Activated B cell treated with CpG ODN at 0.5 μM for 24 hours (primary cell): ENCODE data around the gene WDR43. TPM values are rescaled to one million over a fixed set of nuclear protein-coding genes. Genes with fewer than 3 reads are reported as not detected.

ENCODE experiments used
- ATAC-seq: fragments of 200-7000 bp; cut with Tn5 transposase; one replicate; pipeline ENCODE4 v1.10.0; 2021; ENCODE audit warnings: low read depth, mild to moderate bottlenecking, moderate library complexity
- CTCF ChIA-PET: fragments of 350-600 bp; sonication (Branson Sonifier 250); formaldehyde crosslinking; loops from one replicate; lab custom pipeline; 2021; ENCODE audit warnings: antibody characterized with exemption; lab: Charles Lee
- POLR2A ChIA-PET: fragments of 350-600 bp; sonication (Branson Sonifier 250); formaldehyde crosslinking; loops from one replicate; lab custom pipeline; 2021; ENCODE audit warnings: antibody characterized with exemption; lab: Charles Lee
- DNase-seq: peaks from one replicate; pipeline ENCODE4 v3.0.0; 2022
- H3K27ac Mint-ChIP-seq: one replicate; pipeline ENCODE4 v1.8.0; 2020; ENCODE audit warnings: mixed read lengths
- H3K27me3 Mint-ChIP-seq: one replicate; pipeline ENCODE4 v1.8.0; 2021; ENCODE audit warnings: mixed read lengths
- H3K36me3 Mint-ChIP-seq: one replicate; pipeline ENCODE4 v1.8.0; 2021; ENCODE audit warnings: low read depth, mixed read lengths
- H3K4me1 Mint-ChIP-seq: one replicate; pipeline ENCODE4 v1.8.0; 2021; ENCODE audit warnings: mixed read lengths
- H3K4me3 Mint-ChIP-seq: one replicate; pipeline ENCODE4 v1.8.0; 2020; ENCODE audit warnings: mild to moderate bottlenecking, mixed read lengths
- H3K9me3 Mint-ChIP-seq: one replicate; pipeline ENCODE4 v1.8.0; 2020; ENCODE audit warnings: mixed read lengths
- CTCF ChIP-seq: fragments of 200-600 bp; IDR thresholded peaks from one replicate; pipeline ENCODE4 v1.8.0; 2022; ENCODE audit warnings: antibody characterized with exemption, mild to moderate bottlenecking
- intact Hi-C: fragments of 100-400 bp; cut with micrococcal nuclease; formaldehyde crosslinking; loops from one replicate; pipeline ENCODE4 v1.15.1; 2024
- total RNA-seq: library from RNA; stranded (reverse); gene quantifications from 2 replicates; pipeline ENCODE4 v1.2.3, GENCODE V29; 2022

The WDR43 gene
- total RNA-seq, 1 donor from 2014 or later = 98.8 TPM

- DNase-seq = no peak
- Mint-ChIP-seq H3K27ac (no peak overlapping the region), H3K9me3 (no peaks in the 10 kb centered on the region), H3K4me3 (no peak overlapping the region), H3K27me3 (no peaks in the 10 kb centered on the region), H3K4me1 (no peaks in the 10 kb centered on the region), H3K36me3 (no peaks in the 10 kb centered on the region)
- intact Hi-C loops = no loop called here
- CTCF ChIA-PET = no interaction called here
- ATAC-seq = no peak
- POLR2A ChIA-PET = no interaction called here
- TF ChIP-seq CTCF = no peak
These were observed 97.0 kb downstream of the WDR43 start for GRCh38 chr2:28991460-28991859.

- no peaks in the 10 kb centered on the region for H3K4me1 Mint-ChIP-seq
- H3K36me3 Mint-ChIP-seq = no peaks in the 10 kb centered on the region
- ChIA-PET CTCF (no interaction called here), POLR2A (no interaction called here)
- H3K4me3 Mint-ChIP-seq = no peak overlapping the region
- H3K27me3 Mint-ChIP-seq = no peaks in the 10 kb centered on the region
- TF ChIP-seq CTCF = no peak
- no peaks in the 10 kb centered on the region for H3K9me3 Mint-ChIP-seq
- DNase-seq (no peak), ATAC-seq (no peak)
- no peak overlapping the region for H3K27ac Mint-ChIP-seq
- intact Hi-C loops = no loop called here
These were observed 98.9 kb downstream of the WDR43 start for GRCh38 chr2:28993206-28993960.

- ChIA-PET CTCF (no interaction called here), POLR2A (no interaction called here)
- Mint-ChIP-seq H3K9me3 (no peaks in the 10 kb centered on the region), H3K4me1 (no peaks in the 10 kb centered on the region), H3K4me3 (no peak overlapping the region), H3K36me3 (no peaks in the 10 kb centered on the region), H3K27ac (no peak overlapping the region), H3K27me3 (no peaks in the 10 kb centered on the region)
- no peak for ATAC-seq
- intact Hi-C loops = no loop called here
- no peak for DNase-seq
- no peak for TF ChIP-seq CTCF
These were observed 99.6 kb downstream of the WDR43 start for GRCh38 chr2:28994074-28994473.

DNA sequence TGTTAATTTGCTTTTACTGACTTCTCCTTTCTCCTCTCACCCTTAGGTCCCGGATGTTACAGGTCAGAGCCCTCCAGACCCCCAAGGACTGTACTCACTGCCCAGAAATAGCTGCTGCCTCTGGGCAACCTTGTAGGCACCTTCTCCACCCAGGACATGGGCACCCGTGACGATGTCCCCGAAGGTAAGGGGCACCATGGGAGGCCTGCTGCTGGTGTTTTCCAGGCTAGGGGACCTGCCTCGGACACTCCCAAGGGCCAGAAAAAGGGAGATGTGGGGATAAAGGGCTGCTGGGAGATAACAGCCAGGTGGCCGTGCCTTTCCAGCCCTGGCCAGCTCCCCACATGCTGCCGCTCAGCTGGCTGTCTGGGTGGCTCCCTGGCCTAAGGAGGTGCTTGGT, 100.2 kb downstream of the WDR43 start:
- Mint-ChIP-seq H3K9me3 (no peaks in the 10 kb centered on the region), H3K4me3 (no peak overlapping the region), H3K36me3 (no peaks in the 10 kb centered on the region), H3K27me3 (no peaks in the 10 kb centered on the region), H3K4me1 (no peaks in the 10 kb centered on the region), H3K27ac (no peak overlapping the region)
- no peak for ATAC-seq
- POLR2A ChIA-PET = no interaction called here
- no peak for DNase-seq
- CTCF ChIA-PET = no interaction called here
- no peak for TF ChIP-seq CTCF
- intact Hi-C loops = no loop called here

- ATAC-seq = no peak
These were observed 101.6 kb downstream of the WDR43 start for GRCh38 chr2:28995765-28996750.

More at GRCh38 chr2:28995765-28996750, 101.6 kb downstream of the WDR43 start:
- no peaks in the 10 kb centered on the region for H3K9me3 Mint-ChIP-seq
- H3K27me3 Mint-ChIP-seq = no peaks in the 10 kb centered on the region
- TF ChIP-seq CTCF = no peak
- peaks cover 11% of the 10 kb centered on the region for H3K4me1 Mint-ChIP-seq
- CTCF ChIA-PET = no interaction called here
- no peaks in the 10 kb centered on the region for H3K36me3 Mint-ChIP-seq
- no peak overlapping the region for H3K27ac Mint-ChIP-seq
- intact Hi-C loops = no loop called here
- POLR2A ChIA-PET = no interaction called here
- DNase-seq = no peak
- no peak overlapping the region for H3K4me3 Mint-ChIP-seq
